ENCODE measurements around the gene STK11IP. TPM values are rescaled to one million over a fixed set of nuclear protein-coding genes. Genes with fewer than 3 reads are reported as not detected.

Gene STK11IP
- total and polyA plus RNA-seq, 9 donors: 12.7 to 23.8 (median 18.9) TPM

- WGBS (ENCODE audit: insufficient coverage): 44% methylated on average over 5 of the region's 6 CpGs
- H3K4me1 ChIP-seq (ENCODE audit: control insufficient read depth, insufficient read depth, low read length): peaks cover 21% of the 10 kb centered on the region
- no peaks in the 10 kb centered on the region for H3K27me3 ChIP-seq (ENCODE audit: control insufficient read depth, insufficient read depth, low read length)
- H3K4me3 ChIP-seq (ENCODE audit: low read length): no peak overlapping the region
- H3K36me3 ChIP-seq (ENCODE audit: control insufficient read depth, insufficient read depth, low read length): no peaks in the 10 kb centered on the region
- DNase-seq: no peak
- no peak overlapping the region for H3K27ac ChIP-seq (ENCODE audit: low read length)
- peaks cover 9% of the 10 kb centered on the region for H3K9me3 ChIP-seq (replicated peaks; ENCODE audit: control insufficient read depth, low read depth, low read length)
Observed at GRCh38 chr2:219665926-219666325, 68.3 kb downstream of the STK11IP start.

Other genes with a start within 250 kb of the STK11IP start
- 24.5 TPM for gene DNPEP, start 209.9 kb upstream of the STK11IP start, total RNA-seq
- 10 to 100 TPM; 28.6 to 48.5 (median 39.7) TPM for gene DNPEP, start 209.9 kb upstream of the STK11IP start, polyA plus RNA-seq (ENCODE audit: insufficient read depth in 1 of 8, insufficient read length in 8 of 8, low replicate concordance in 1 of 8)
- gene DES, start 179.5 kb upstream of the STK11IP start, total RNA-seq: 2,854 TPM
- 1,000 to 10,000 TPM; 2,139 to 4,335 (median 3,881) TPM for gene DES, start 179.5 kb upstream of the STK11IP start, polyA plus RNA-seq (ENCODE audit: insufficient read depth in 1 of 8, insufficient read length in 8 of 8, low replicate concordance in 1 of 8)
- gene SPEG, start 163.0 kb upstream of the STK11IP start, total RNA-seq: 176 TPM
- gene SPEG, start 163.0 kb upstream of the STK11IP start, polyA plus RNA-seq (ENCODE audit: insufficient read depth in 1 of 8, insufficient read length in 8 of 8, low replicate concordance in 1 of 8): 100 to 1,000 TPM in 5 of 8 donors, 10 to 100 TPM in 3; 66.5 to 177 (median 143) TPM
- gene GMPPA, start 99.0 kb upstream of the STK11IP start, total RNA-seq: 28.7 TPM
- 10 to 100 TPM; 23.4 to 34.3 (median 27.4) TPM for gene GMPPA, start 99.0 kb upstream of the STK11IP start, polyA plus RNA-seq (ENCODE audit: insufficient read depth in 1 of 8, insufficient read length in 8 of 8, low replicate concordance in 1 of 8)
- 0.44 TPM for gene ASIC4, start 83.4 kb upstream of the STK11IP start, total RNA-seq
- gene ASIC4, start 83.4 kb upstream of the STK11IP start, polyA plus RNA-seq (ENCODE audit: insufficient read depth in 1 of 8, insufficient read length in 8 of 8, low replicate concordance in 1 of 8): under 1 TPM; 0.12 to 0.51 (median 0.34) TPM
- 58.8 TPM for gene CHPF, start 54.0 kb upstream of the STK11IP start, total RNA-seq
- gene CHPF, start 54.0 kb upstream of the STK11IP start, polyA plus RNA-seq (ENCODE audit: insufficient read depth in 1 of 8, insufficient read length in 8 of 8, low replicate concordance in 1 of 8): 10 to 100 TPM; 46.1 to 74.6 (median 64.6) TPM
- gene TMEM198, start 53.8 kb upstream of the STK11IP start, total RNA-seq: 1.2 TPM
- gene TMEM198, start 53.8 kb upstream of the STK11IP start, polyA plus RNA-seq (ENCODE audit: insufficient read depth in 1 of 8, insufficient read length in 8 of 8, low replicate concordance in 1 of 8): 1 to 10 TPM; 2.6 to 4.6 (median 3.1) TPM
- 120 TPM for gene OBSL1, start 26.3 kb upstream of the STK11IP start, total RNA-seq
- gene OBSL1, start 26.3 kb upstream of the STK11IP start, polyA plus RNA-seq (ENCODE audit: insufficient read depth in 1 of 8, insufficient read length in 8 of 8, low replicate concordance in 1 of 8): 100 to 1,000 TPM; 117 to 193 (median 165) TPM
- 0.27 TPM for gene INHA, start 25.5 kb upstream of the STK11IP start, total RNA-seq
- 1 to 10 TPM in 1 of 8 donors, under 1 TPM in 7; 0.26 to 1.3 (median 0.84) TPM for gene INHA, start 25.5 kb upstream of the STK11IP start, polyA plus RNA-seq (ENCODE audit: insufficient read depth in 1 of 8, insufficient read length in 8 of 8, low replicate concordance in 1 of 8)
- gene SLC4A3, start 29.8 kb downstream of the STK11IP start, total RNA-seq: 5.5 TPM
- gene SLC4A3, start 29.8 kb downstream of the STK11IP start, polyA plus RNA-seq (ENCODE audit: insufficient read depth in 1 of 8, insufficient read length in 8 of 8, low replicate concordance in 1 of 8): 10 to 100 TPM in 6 of 8 donors, 1 to 10 TPM in 2; 8.3 to 15.9 (median 11.5) TPM